ENCODE data around the gene CEP85. TPM values are rescaled to one million over a fixed set of nuclear protein-coding genes. Genes with fewer than 3 reads are reported as not detected.

CEP85 gene
- total RNA-seq, 1 donor from 2014 or later, result 3.5 TPM

DNA sequence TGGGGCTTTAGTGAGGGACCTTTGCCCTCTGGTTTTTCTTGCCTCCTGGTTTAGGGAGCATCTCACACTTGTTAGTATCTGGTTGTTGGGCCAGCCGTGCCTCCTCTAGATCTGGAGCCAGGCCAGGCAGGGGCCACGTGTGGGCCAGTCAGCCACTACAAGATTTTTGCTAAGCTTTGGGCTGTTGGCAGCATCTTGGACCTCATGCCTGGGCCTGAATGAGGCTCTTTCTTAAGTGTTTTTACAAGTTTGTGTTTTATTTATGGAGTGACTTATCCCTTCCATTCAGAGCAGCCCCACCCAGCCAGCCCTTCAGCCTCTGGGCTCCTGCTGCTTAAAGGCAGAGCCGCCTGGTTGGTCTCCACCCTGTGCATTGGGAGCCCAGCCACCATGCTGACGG, 44.3 kb downstream of the CEP85 start:
- no peak for DNase-seq (ENCODE audit: low spot score)

DNA sequence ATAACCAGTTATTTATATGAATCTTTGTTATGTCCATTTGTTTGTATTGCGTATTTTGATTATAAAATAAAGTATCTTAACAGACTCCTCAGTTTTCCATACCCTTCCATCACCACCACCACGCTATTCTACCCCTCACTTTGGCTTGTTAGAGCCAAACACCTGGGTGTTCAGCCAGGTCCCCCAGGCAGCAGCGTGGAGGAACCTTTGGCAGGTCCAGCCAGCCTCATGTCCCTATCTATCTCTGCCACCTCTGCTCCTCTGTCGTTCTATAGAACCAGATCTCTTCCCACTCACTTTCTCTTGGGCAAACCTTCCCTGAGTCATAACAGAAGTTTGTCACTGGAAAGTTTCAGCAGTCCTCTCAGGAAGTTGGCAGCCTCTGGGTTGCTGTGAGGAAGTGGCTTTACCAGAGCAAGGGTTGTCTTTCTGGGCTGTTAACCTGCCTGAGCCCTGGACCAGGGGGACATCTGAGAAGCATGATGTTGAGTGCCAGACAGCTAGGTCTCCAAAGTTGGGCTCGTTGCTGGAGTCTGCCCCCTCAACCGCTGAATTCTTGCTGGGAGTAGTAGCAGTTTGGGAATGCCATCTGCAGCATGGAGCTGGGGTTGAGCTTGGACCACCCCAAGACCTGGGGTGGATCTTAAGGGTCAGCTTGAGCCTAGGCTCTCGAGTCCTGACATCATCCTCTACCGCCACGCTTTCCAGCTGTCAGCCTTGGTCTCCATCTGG, 44.9 kb downstream of the CEP85 start:
- DNase-seq (ENCODE audit: low spot score), result no peak

DNA sequence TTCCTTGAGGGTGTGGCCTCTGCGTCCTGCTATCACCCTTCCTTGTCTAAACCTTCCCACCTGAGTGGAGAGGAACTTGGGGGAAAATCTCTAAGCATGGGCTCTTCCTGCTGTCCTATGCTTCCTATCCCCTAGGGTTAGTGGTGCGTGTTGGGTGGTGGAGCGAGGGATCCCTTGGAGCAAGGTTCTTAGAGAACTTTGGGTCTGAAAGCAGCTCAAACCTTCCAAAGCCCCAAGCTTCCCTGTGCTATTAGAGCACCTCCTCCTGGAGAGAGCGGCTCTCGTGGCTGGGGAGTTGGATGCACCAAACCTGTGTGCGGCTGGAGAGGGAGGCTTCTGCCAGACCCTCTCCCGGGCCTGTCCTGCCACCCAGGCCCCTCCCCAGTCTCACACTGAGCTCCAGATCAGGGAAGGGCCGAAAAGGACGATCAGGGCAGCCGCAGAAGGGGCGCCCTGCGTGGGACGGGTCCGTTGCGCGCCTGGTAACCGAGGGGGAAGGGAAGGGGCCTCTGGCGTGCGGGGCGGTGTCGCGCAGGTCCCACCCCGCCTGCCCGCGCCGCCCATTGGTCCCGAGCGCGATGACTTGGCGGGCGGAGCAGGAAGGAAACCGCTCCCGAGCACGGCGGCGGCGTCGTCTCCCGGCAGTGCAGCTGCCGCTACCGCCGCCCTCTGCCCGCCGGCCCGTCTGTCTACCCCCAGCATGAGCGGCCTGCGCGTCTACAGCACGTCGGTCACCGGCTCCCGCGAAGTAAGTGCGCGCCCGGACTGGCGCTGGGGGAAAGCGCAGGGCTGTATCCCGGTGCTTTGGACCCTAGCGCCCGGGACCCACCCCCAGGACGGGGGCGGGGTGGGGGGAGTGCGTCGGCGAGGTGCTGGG, 45.7 kb downstream of the CEP85 start, which contains the start of gene SH3BGRL3:
SH3BGRL3 (plus strand) TSS at position 631 of the 877 bp plus-strand sequence; CDS start at position 701, 70 bp downstream.
- peak; percentile 97 for DNase-seq (ENCODE audit: low spot score)

GRCh38 chr1:26280333-26281042, 46.5 kb downstream of the CEP85 start:
- no peak for DNase-seq (ENCODE audit: low spot score)

- DNase-seq (ENCODE audit: low spot score), result no peak
Measured at GRCh38 chr1:26281091-26281958, 47.3 kb downstream of the CEP85 start.

DNA sequence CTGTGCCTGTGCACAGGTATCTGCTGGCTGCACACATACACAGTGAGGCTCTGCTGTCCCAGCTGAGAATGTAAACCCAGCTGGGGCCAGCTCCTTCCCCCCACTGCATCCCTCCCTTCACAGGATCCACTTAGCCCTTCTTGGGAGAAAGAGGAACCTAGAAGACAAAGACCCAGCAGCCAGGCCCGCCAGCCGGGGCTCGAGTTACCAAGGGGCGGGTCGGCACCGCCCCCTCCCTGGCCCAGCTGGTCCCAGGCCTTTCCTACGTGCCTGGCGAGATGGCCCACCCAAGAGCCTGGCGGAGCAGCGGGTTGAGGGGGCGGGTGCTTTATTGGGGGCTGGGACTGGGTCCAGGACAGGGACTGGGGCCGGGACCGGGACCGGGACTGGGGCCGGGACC, 48.0 kb downstream of the CEP85 start:
- DNase-seq (ENCODE audit: low spot score), result no peak

DNA sequence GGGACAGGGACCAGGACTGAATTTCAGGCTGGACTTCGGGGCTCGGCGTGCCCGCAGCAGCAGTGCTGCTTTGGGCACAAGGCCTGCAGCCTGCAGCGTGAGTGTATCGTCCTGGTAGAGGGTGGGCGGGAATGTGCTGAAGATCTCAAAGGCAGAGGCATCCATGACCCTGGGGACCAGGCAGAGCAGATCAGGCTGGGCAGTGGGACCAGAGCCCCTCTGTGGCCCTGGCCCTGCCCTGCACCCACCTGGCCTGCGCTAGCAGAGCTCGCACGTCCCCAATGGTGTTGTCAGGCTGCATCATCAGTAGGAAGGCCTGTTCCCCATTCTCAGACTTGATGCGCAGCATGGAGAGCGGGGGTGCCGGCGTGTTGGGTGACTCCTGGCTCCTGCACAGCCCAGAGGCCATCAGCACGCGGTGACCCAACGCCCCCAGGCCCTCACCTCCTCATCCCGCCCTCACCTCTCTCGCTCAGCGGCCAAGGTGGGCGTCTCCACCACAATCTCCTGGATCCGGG, 48.5 kb downstream of the CEP85 start:
- no peak for DNase-seq (ENCODE audit: low spot score)

DNA sequence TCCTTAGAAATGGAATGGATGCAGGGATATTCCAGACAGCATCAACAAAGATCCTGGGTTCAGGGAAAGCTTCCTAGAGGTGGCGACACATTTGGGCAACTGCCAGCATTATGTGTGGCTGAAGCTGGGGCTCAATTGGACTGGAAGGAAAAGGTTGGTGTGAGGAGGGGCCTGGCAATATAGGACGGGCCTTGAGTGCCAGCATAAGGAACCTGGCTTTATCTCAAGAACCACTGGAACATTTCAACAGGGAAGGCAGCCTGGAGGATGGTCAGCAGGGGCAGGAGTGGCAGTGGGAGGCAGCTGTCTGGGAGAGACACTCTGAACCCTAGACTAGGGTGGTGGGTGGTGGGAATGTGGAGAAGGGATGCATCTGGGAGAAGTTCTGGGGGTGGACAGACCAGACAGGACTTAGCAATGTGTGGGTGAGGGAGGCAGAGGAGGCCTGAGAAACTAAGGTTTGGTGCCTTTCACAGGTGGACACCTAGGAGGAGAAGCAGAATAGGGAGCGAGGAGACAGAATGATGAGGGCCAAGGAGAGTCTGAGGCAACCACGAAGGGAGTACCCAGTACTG, 49.4 kb downstream of the CEP85 start:
- no peak for DNase-seq (ENCODE audit: low spot score)

GRCh38 chr1:26283871-26284596, 50.0 kb downstream of the CEP85 start:
- DNase-seq (ENCODE audit: low spot score), result no peak

DNA sequence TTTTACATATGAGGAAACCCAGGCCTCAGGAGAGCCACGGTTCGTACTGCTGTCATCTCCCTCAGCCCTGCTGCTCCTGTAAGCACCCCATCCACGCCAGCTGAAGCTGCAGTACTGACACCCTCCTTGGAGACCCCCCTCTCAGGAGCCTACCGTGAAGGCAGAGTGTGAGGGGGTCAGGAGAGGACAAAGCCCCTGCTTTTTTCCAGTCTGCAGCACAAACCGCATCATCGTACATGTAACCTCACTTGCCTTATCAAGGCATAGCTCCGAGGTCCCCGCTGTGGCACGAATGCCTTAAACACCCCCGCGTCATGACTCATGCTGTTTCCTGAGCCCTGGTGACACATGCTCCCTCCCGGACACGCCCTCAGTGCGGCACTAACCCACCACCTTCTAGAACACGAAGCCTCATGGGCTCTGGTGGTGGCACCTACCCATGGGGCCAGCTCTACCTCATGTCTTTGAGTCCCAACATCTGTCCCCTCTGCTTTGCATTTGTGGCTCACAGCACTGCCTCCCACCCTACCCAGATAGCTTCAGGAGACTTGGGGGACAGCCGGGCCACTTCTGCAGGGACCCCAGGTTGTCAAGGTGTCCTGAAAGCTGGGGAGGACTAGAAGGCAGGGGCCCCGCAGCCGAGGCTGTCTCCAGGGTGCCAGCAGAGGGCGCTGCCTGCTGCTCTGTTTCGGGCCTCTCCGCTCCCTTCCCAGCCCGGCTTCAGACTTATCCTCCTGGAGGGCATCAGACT, 50.8 kb downstream of the CEP85 start:
- DNase-seq (ENCODE audit: low spot score), result no peak

GRCh38 chr1:26285366-26286063, 51.5 kb downstream of the CEP85 start:
- DNase-seq (ENCODE audit: low spot score), result no peak

GRCh38 chr1:26286064-26286416, 52.0 kb downstream of the CEP85 start:
- DNase-seq (ENCODE audit: low spot score), result no peak

GRCh38 chr1:26287033-26287711, 53.2 kb downstream of the CEP85 start:
- DNase-seq (ENCODE audit: low spot score), result no peak

DNA sequence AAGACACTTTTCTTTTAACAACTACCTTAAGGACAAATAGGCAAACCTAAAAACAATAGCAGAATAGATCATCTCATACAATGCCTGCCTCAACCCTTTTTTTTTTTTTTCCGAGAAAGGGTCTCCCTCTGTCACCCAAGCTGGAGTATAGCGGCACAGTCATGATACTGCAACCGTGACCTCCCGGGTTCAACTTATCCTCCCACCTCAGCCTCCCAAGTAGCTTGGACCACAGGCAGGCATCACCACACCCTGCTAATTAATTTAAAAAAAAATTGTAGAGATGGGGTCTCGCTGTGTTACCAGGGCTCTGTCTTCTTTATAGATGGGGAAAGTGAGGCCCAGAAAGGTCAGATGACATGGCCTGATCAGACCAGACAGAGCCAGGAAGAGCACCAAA, 53.8 kb downstream of the CEP85 start:
- DNase-seq (ENCODE audit: low spot score), result no peak

DNA sequence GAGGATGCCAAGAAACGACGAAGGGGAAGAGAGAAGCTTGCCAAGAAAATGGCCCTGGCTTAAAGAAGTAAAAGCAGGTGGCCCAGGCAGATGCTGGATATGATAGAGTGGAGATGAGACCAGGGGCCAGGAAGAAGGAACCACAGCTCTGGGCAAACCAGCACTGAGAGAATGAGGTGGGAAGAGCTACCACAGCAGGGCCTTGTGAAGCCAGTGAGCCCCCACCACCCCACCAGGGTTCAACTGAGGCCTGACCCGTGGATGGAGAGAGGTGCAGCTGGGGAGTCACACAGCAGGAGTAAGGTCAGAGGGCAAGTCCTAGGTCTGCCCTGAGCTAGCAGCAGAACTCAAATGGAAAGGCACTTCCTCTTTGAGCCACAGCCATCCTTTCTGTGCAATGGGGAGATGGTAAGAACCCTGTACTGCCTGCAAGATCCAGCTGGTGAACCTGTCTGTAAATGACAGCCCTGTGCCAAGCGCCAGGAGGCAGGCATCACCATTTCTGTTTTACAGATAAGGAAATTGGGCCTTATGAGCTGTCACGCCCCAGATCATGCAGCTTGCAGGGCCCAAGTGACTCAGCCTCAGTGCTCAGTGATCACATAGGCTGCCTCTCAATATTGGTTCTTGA, 54.4 kb downstream of the CEP85 start:
- no peak for DNase-seq (ENCODE audit: low spot score)

GRCh38 chr1:26289158-26290059, 55.4 kb downstream of the CEP85 start:
- no peak for DNase-seq (ENCODE audit: low spot score)
